HFF-Myc (cell line): Measurements from ENCODE around the gene TIMP2.
"Not testable (repeated sequence)": the region's sequence is repeated elsewhere in the genome, so short reads cannot be mapped to it uniquely, and the experiment has no call there.

Experiments used
- DNase-seq: peaks from one replicate; pipeline ENCODE4 v3.0.0-alpha.2; 2011; ENCODE audit warnings: low read depth; ENCODE audit errors: extremely low read depth
- H3K4me3 ChIP-seq: replicated peaks from 2 replicates; pipeline ENCODE4 v1.5.1; 2011; ENCODE audit warnings: low read depth, mild to moderate bottlenecking, control low read depth, low read length
- TF ChIP-seq, protein P1 (sequence below): IDR thresholded peaks from 2 replicates; pipeline ENCODE4 v1.5.1; 2012; ENCODE audit warnings: mild to moderate bottlenecking, low read depth, low read length, control low read depth; ENCODE audit errors: missing control alignments

The TIMP2 gene

DNA sequence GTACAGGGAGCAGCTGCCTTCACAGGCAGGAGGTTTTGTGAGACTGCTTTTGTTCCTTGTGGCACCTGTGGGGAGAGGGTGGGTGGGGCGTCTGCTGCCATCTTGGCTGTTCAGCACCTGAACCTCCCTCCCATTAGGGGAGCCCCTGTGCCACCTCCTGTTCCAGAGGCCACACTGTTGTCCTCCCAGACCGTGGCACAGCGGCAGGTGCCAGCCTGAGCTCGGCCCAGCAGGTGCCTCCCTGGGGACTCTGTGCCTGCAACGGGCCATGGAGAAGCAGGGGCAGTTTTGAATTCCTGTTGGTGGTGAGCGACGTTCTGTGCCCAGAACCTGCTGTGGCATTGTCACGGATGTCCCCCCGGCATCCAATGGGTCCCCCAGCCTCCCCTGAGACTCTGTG, 44.7 kb upstream of the TIMP2 start:
- no peak for DNase-seq
- TF ChIP-seq, protein P1, sequence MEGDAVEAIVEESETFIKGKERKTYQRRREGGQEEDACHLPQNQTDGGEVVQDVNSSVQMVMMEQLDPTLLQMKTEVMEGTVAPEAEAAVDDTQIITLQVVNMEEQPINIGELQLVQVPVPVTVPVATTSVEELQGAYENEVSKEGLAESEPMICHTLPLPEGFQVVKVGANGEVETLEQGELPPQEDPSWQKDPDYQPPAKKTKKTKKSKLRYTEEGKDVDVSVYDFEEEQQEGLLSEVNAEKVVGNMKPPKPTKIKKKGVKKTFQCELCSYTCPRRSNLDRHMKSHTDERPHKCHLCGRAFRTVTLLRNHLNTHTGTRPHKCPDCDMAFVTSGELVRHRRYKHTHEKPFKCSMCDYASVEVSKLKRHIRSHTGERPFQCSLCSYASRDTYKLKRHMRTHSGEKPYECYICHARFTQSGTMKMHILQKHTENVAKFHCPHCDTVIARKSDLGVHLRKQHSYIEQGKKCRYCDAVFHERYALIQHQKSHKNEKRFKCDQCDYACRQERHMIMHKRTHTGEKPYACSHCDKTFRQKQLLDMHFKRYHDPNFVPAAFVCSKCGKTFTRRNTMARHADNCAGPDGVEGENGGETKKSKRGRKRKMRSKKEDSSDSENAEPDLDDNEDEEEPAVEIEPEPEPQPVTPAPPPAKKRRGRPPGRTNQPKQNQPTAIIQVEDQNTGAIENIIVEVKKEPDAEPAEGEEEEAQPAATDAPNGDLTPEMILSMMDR = no peak
- H3K4me3 ChIP-seq = no peak overlapping the region

DNA sequence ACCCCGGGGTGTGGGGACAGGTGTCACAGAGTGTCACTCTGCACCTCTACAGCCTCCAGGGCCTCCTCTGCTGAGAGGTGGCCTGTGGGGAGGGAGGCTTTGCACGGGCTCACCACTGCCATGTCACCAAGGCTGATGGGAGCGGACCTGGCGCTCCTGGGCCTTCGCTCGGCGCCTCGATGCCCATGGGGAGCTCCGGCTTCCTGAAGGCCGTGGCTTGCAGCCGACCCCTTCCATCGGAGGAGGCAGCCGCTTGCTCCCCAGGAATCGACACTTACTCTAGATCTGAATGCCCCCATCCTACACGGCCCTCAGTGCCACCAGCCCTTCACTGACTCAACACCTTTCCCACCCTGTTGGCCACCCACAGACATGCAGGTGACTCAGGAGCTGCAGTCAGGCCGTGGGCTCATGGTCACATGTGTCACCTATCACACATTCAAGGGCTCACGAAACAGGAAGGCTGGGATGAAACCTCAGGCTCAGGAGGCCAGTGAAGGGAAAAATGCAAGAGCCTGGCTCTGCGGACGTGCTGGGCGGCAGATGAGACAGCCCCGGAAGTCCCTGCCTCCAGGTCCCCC, 42.7 kb upstream of the TIMP2 start:
- no peak for DNase-seq
- TF ChIP-seq, protein P1 = no peak
- H3K4me3 ChIP-seq = no peak overlapping the region

DNA sequence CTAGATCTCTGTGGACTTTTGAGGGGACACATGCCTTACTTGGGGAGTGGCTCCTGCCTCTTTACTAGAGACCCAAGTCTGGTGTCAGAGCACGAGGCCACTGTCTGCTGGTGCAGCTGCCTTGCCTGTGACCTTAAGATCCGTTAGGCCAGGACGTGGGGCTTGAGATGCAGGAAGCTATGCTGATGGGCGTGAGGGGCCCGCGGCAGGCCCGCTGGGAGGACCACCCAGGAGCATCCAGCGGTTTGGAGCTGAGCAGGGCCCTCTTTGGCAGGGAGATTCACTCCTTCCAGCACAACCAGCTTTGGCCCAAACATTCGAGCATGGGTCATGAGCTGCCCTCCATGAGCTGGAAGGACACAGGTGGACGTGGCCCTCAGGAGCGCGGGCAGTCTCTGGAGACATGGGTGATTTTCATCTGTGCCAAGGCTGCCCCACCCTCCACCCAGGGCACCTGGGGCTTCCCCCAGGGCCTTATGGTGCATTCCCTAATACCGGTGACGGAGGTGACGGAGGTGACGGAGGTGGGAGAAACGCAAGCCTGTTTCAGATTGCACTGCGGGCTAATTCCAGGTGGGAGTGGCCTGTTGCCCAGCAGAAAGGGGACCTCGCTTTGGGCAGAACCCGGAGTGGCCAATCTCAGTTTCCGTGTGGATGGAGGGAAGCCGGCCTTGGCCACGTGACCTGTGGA, 41.9 kb upstream of the TIMP2 start:
- no peak overlapping the region for H3K4me3 ChIP-seq
- TF ChIP-seq, protein P1 = no peak
- DNase-seq = no peak

DNA sequence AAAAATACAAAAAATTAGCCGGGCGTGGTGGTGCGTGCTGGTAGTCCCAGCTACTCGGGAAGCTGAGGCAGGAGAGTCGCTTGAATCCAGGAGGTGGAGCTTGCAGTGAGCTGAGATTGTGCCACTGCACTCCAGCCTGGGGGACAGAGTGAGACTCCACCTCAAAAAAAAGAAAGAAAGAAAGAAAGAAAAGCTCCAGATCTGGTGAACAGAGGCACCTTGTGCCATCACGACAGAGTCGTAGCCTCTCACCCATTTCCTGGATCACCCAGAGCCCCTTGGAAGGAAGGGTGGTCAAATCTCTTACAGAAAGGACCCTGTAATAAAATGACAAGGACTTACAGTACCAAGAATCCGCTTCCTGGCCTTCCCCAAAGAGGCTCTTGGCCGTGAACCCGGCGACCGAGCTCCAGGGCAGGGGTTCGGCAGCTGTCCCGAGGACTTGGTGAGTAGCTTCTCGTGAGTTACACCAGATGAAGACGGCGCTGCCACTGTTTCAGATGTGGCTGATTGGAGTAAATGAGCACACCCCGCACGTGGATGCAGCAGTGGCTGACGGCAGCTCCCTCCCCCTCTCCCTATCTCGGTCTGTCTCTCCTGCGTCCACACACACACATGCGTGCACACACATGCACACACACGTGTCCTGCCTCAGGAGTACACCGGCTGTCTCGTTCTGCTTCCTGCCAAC, 41.1 kb upstream of the TIMP2 start:
- H3K4me3 ChIP-seq = no peak overlapping the region
- no peak for DNase-seq
- TF ChIP-seq, protein P1 = no peak

DNA sequence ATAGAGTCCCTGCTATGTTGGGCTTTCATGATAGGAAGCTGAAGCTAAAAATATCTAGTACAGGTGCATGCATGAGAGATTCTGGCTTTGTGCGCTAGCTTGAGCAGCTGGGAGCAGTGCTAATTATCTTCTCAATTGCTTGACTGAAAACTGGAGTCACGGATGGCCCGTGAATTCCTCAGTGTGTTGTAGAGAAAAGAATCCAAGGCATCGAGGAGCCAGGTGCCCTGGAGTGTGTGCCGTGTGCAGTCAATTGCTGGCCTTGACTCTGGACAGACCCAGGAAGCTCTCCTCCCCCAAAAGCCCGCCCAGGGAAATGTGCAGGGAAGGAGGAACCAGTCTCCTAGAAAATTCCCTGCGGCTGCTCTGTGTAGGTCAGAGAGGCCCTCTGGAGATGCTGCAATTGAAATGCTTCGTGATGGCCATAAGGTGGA, 40.3 kb upstream of the TIMP2 start:
- TF ChIP-seq, protein P1 = no peak
- DNase-seq = no peak
- H3K4me3 ChIP-seq = no peak overlapping the region

DNA sequence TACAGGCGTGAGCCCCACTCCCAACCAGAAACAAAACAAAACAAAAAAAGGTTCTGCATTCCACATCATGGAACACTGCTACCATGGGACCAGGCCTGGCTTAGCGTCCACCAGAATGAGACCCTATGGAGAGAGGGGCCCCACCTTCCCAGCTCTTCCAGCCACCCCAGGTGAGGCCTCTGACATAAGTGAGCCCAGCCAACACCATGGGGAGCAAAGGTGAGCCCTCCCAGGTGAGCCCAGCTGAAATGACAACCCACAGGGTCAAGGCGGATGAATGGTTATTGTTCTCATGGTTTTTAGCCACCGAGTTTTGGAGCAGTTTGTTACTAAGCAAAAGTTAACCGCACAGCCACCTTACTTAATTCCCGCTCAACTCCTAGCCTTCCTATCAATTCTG, 38.2 kb upstream of the TIMP2 start:
- no peak for DNase-seq
- TF ChIP-seq, protein P1 = no peak
- H3K4me3 ChIP-seq = no peak overlapping the region

DNA sequence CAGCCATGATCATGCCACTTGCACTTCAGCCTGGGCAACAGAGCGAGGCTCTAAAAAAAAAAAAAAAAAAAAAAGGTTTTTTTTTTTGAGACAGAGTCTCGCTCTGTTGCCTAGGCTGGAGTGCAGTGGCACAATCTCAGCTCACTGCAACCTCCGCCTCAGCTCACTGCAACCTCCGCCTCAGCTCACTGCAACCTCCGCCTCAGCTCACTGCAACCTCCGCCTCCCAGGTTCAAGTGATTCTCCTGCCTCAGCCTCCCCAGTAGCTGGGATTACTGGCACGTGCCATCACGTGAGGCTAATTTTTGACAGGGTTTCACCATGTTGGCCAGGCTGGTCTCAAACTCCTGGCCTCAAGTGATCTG, 37.8 kb upstream of the TIMP2 start:
- H3K4me3 ChIP-seq, DNase-seq: not testable (repeated sequence)
